ENCODE data around the gene PDE8B.

Gene PDE8B

GRCh38 chr5:77272206-77272605 lies 61.7 kb downstream of the PDE8B start:
- Histone ChIP-seq H3K4me2 (ENCODE audit: low read length) (no peak overlapping the region), H3K4me1 (ENCODE audit: control insufficient read depth, insufficient read depth, low read length) (no peaks in the 10 kb centered on the region), H3K4me3 (ENCODE audit: low read length) (no peak overlapping the region), H3K36me3 (ENCODE audit: insufficient read depth, low read length) (no peaks in the 10 kb centered on the region), H3K9me3 (replicated peaks; ENCODE audit: low read length) (no peaks in the 10 kb centered on the region), H3K9ac (ENCODE audit: low read depth, low read length) (no peak overlapping the region), H3K27me3 (ENCODE audit: control insufficient read depth, insufficient read depth, low read length) (no peaks in the 10 kb centered on the region)

GRCh38 chr5:77277759-77278158 lies 67.3 kb downstream of the PDE8B start:
- no peaks in the 10 kb centered on the region for H3K36me3 ChIP-seq (ENCODE audit: insufficient read depth, low read length)
- no peaks in the 10 kb centered on the region for H3K9me3 ChIP-seq (replicated peaks; ENCODE audit: low read length)
- H3K4me3 ChIP-seq (ENCODE audit: low read length) = no peak overlapping the region
- peaks cover 9% of the 10 kb centered on the region for H3K4me1 ChIP-seq (ENCODE audit: control insufficient read depth, insufficient read depth, low read length)
- no peak overlapping the region for H3K4me2 ChIP-seq (ENCODE audit: low read length)
- H3K9ac ChIP-seq (ENCODE audit: low read depth, low read length) = no peak overlapping the region
- H3K27me3 ChIP-seq (ENCODE audit: control insufficient read depth, insufficient read depth, low read length) = no peaks in the 10 kb centered on the region

- no peak overlapping the region for H3K4me2 ChIP-seq (ENCODE audit: low read length)
- peaks cover 10% of the 10 kb centered on the region for H3K4me1 ChIP-seq (ENCODE audit: control insufficient read depth, insufficient read depth, low read length)
- no peaks in the 10 kb centered on the region for H3K9me3 ChIP-seq (replicated peaks; ENCODE audit: low read length)
- H3K4me3 ChIP-seq (ENCODE audit: low read length) = no peak overlapping the region
- no peaks in the 10 kb centered on the region for H3K36me3 ChIP-seq (ENCODE audit: insufficient read depth, low read length)
- H3K27me3 ChIP-seq (ENCODE audit: control insufficient read depth, insufficient read depth, low read length) = no peaks in the 10 kb centered on the region
- H3K9ac ChIP-seq (ENCODE audit: low read depth, low read length) = no peak overlapping the region
These were observed 69.6 kb downstream of the PDE8B start for GRCh38 chr5:77280036-77280435.

GRCh38 chr5:77281969-77282336 lies 71.5 kb downstream of the PDE8B start:
- Histone ChIP-seq H3K4me1 (ENCODE audit: control insufficient read depth, insufficient read depth, low read length) (peaks cover 10% of the 10 kb centered on the region), H3K4me2 (ENCODE audit: low read length) (no peak overlapping the region), H3K9me3 (replicated peaks; ENCODE audit: low read length) (no peaks in the 10 kb centered on the region), H3K36me3 (ENCODE audit: insufficient read depth, low read length) (no peaks in the 10 kb centered on the region), H3K4me3 (ENCODE audit: low read length) (no peak overlapping the region), H3K27me3 (ENCODE audit: control insufficient read depth, insufficient read depth, low read length) (no peaks in the 10 kb centered on the region), H3K9ac (ENCODE audit: low read depth, low read length) (no peak overlapping the region)

GRCh38 chr5:77282337-77283027 lies 72.0 kb downstream of the PDE8B start:
- Histone ChIP-seq H3K4me2 (ENCODE audit: low read length) (peak overlapping the region; percentile 36), H3K36me3 (ENCODE audit: insufficient read depth, low read length) (no peaks in the 10 kb centered on the region), H3K4me1 (ENCODE audit: control insufficient read depth, insufficient read depth, low read length) (peaks cover 10% of the 10 kb centered on the region), H3K4me3 (ENCODE audit: low read length) (no peak overlapping the region), H3K9ac (ENCODE audit: low read depth, low read length) (no peak overlapping the region), H3K9me3 (replicated peaks; ENCODE audit: low read length) (no peaks in the 10 kb centered on the region), H3K27me3 (ENCODE audit: control insufficient read depth, insufficient read depth, low read length) (no peaks in the 10 kb centered on the region)

GRCh38 chr5:77285251-77285841 lies 74.9 kb downstream of the PDE8B start:
- no peaks in the 10 kb centered on the region for H3K27me3 ChIP-seq (ENCODE audit: control insufficient read depth, insufficient read depth, low read length)
- no peak overlapping the region for H3K9ac ChIP-seq (ENCODE audit: low read depth, low read length)
- H3K4me3 ChIP-seq (ENCODE audit: low read length) = no peak overlapping the region
- H3K4me2 ChIP-seq (ENCODE audit: low read length) = no peak overlapping the region
- no peaks in the 10 kb centered on the region for H3K9me3 ChIP-seq (replicated peaks; ENCODE audit: low read length)
- peaks cover 10% of the 10 kb centered on the region for H3K4me1 ChIP-seq (ENCODE audit: control insufficient read depth, insufficient read depth, low read length)
- H3K36me3 ChIP-seq (ENCODE audit: insufficient read depth, low read length) = no peaks in the 10 kb centered on the region

- peak overlapping the region; percentile 59 for H3K4me2 ChIP-seq (ENCODE audit: low read length)
- H3K9ac ChIP-seq (ENCODE audit: low read depth, low read length) = peak overlapping the region; percentile 60
- no peaks in the 10 kb centered on the region for H3K27me3 ChIP-seq (ENCODE audit: control insufficient read depth, insufficient read depth, low read length)
- no peaks in the 10 kb centered on the region for H3K36me3 ChIP-seq (ENCODE audit: insufficient read depth, low read length)
- H3K4me3 ChIP-seq (ENCODE audit: low read length) = peak overlapping the region; percentile 23
- H3K9me3 ChIP-seq (replicated peaks; ENCODE audit: low read length) = no peaks in the 10 kb centered on the region
- peaks cover 23% of the 10 kb centered on the region for H3K4me1 ChIP-seq (ENCODE audit: control insufficient read depth, insufficient read depth, low read length)
These were observed 81.7 kb downstream of the PDE8B start for GRCh38 chr5:77292026-77292757.

GRCh38 chr5:77294185-77294584 lies 83.7 kb downstream of the PDE8B start:
- Histone ChIP-seq H3K4me3 (ENCODE audit: low read length) (no peak overlapping the region), H3K9ac (ENCODE audit: low read depth, low read length) (no peak overlapping the region), H3K9me3 (replicated peaks; ENCODE audit: low read length) (no peaks in the 10 kb centered on the region), H3K27me3 (ENCODE audit: control insufficient read depth, insufficient read depth, low read length) (no peaks in the 10 kb centered on the region), H3K4me2 (ENCODE audit: low read length) (no peak overlapping the region), H3K36me3 (ENCODE audit: insufficient read depth, low read length) (no peaks in the 10 kb centered on the region), H3K4me1 (ENCODE audit: control insufficient read depth, insufficient read depth, low read length) (peaks cover 23% of the 10 kb centered on the region)

GRCh38 chr5:77295863-77296378 lies 85.4 kb downstream of the PDE8B start:
- Histone ChIP-seq H3K4me3 (ENCODE audit: low read length) (no peak overlapping the region), H3K4me1 (ENCODE audit: control insufficient read depth, insufficient read depth, low read length) (peaks cover 23% of the 10 kb centered on the region), H3K9me3 (replicated peaks; ENCODE audit: low read length) (no peaks in the 10 kb centered on the region), H3K27me3 (ENCODE audit: control insufficient read depth, insufficient read depth, low read length) (no peaks in the 10 kb centered on the region), H3K9ac (ENCODE audit: low read depth, low read length) (no peak overlapping the region), H3K4me2 (ENCODE audit: low read length) (no peak overlapping the region), H3K36me3 (ENCODE audit: insufficient read depth, low read length) (no peaks in the 10 kb centered on the region)

GRCh38 chr5:77298146-77298545 lies 87.7 kb downstream of the PDE8B start:
- Histone ChIP-seq H3K9ac (ENCODE audit: low read depth, low read length) (no peak overlapping the region), H3K27me3 (ENCODE audit: control insufficient read depth, insufficient read depth, low read length) (no peaks in the 10 kb centered on the region), H3K4me3 (ENCODE audit: low read length) (no peak overlapping the region), H3K9me3 (replicated peaks; ENCODE audit: low read length) (no peaks in the 10 kb centered on the region), H3K36me3 (ENCODE audit: insufficient read depth, low read length) (no peaks in the 10 kb centered on the region), H3K4me2 (ENCODE audit: low read length) (no peak overlapping the region), H3K4me1 (ENCODE audit: control insufficient read depth, insufficient read depth, low read length) (peaks cover 18% of the 10 kb centered on the region)

- H3K36me3 ChIP-seq (ENCODE audit: insufficient read depth, low read length) = no peaks in the 10 kb centered on the region
- no peak overlapping the region for H3K4me3 ChIP-seq (ENCODE audit: low read length)
- H3K4me2 ChIP-seq (ENCODE audit: low read length) = no peak overlapping the region
- H3K27me3 ChIP-seq (ENCODE audit: control insufficient read depth, insufficient read depth, low read length) = no peaks in the 10 kb centered on the region
- H3K9me3 ChIP-seq (replicated peaks; ENCODE audit: low read length) = no peaks in the 10 kb centered on the region
- no peak overlapping the region for H3K9ac ChIP-seq (ENCODE audit: low read depth, low read length)
- peaks cover 14% of the 10 kb centered on the region for H3K4me1 ChIP-seq (ENCODE audit: control insufficient read depth, insufficient read depth, low read length)
These were observed 90.0 kb downstream of the PDE8B start for GRCh38 chr5:77300451-77300850.
